H1 (cell line): Measurements from ENCODE around the gene ENDOD1. TPM values are rescaled to one million over a fixed set of nuclear protein-coding genes. Genes with fewer than 3 reads are reported as not detected.

ENCODE experiments used
- ATF3 ChIP-seq: IDR thresholded peaks from 2 replicates; pipeline ENCODE4 v1.6.1; 2011; ENCODE audit warnings: low read depth, mild to moderate bottlenecking, low read length; ENCODE audit not compliant: insufficient read depth
- CTCF ChIP-seq, 3 experiments: IDR thresholded peaks; 1 replicate in 2 of 3; 2 replicates in 1 of 3; pipeline versions ENCODE4 v1.5.1 to v1.6.1; 2011; ENCODE audit warnings: low read length in 3 of 3, mild to moderate bottlenecking in 3 of 3, inconsistent platforms in 2 of 3, low read depth in 1 of 3, moderate library complexity in 1 of 3; ENCODE audit not compliant: insufficient read depth in 1 of 3; ENCODE audit errors: control extremely low read depth in 1 of 3
- KDM4A ChIP-seq: IDR thresholded peaks from one replicate; pipeline ENCODE4 v1.7.1; 2012; ENCODE audit warnings: low read depth, mild to moderate bottlenecking, moderate library complexity, low read length, inconsistent platforms; ENCODE audit not compliant: severe bottlenecking
- RBBP5 ChIP-seq: IDR thresholded peaks from 2 replicates; pipeline ENCODE4 v1.7.1; 2012; ENCODE audit warnings: low read depth, mild to moderate bottlenecking, inconsistent platforms, low read length, moderate library complexity, borderline replicate concordance
- RFX5 ChIP-seq: IDR thresholded peaks from 2 replicates; pipeline ENCODE4 v1.6.1; 2011; ENCODE audit warnings: low read depth, low read length, improper control_type of control experiment, borderline replicate concordance
- SIN3A ChIP-seq, 2 experiments: IDR thresholded peaks in 1 of 2; conservative IDR thresholded peaks in 1 of 2; 2 replicates each; pipeline ENCODE4 v1.6.1; 2011 to 2012; ENCODE audit warnings: low read length in 2 of 2, improper control_type of control experiment in 1 of 2, low read depth in 1 of 2, mild to moderate bottlenecking in 1 of 2
- SIX5 ChIP-seq: IDR thresholded peaks from 2 replicates; pipeline ENCODE4 v1.6.1; 2011; ENCODE audit warnings: mild to moderate bottlenecking, low read depth, low read length
- TBP ChIP-seq: IDR thresholded peaks from 2 replicates; pipeline ENCODE4 v1.6.1; 2011; ENCODE audit warnings: low read depth, low read length, improper control_type of control experiment
- polyA plus RNA-seq, 7 experiments: library from polyadenylated mRNA; depleted of rRNA in 3 of 7; stranded (reverse) in 5 of 7; unstranded in 2 of 7; fragments of >200 nt in 5 of 7; fragments of 200-250 nt in 2 of 7; gene quantifications; 1 replicate in 5 of 7; 2 replicates in 1 of 7; 4 replicates in 1 of 7; pipeline versions ENCODE4 v1.2.1 to v1.2.3, GENCODE V29; 2011 to 2013; ENCODE audit warnings: missing spikeins in 2 of 7, mixed read lengths in 2 of 7
- total RNA-seq: library from RNA; stranded (reverse); fragmentation: NEBNext Ultra II Directional; extraction: Animal tissue kit (Norgen Biotek cat#: 25700); gene quantifications from 2 replicates; pipeline ENCODE4 v1.2.1, GENCODE V29; 2021

The ENDOD1 gene
- total and polyA plus RNA-seq, 2 of the 8 experiments (the other 6 are each of a cell fraction or from before 2014, with no cell fraction given) = 1.2 to 2.5 TPM

GRCh38 chr11:95089620-95090542, at the start of gene ENDOD1 (continued):
- TF ChIP-seq CTCF (IDR thresholded peaks at IDR 0.05; ENCODE audit: control extremely low read depth in 1 of 3, insufficient read depth in 1 of 3, low read depth in 1 of 3, low read length in 3 of 3) (no peak), RFX5 (no peak), TBP (peak; percentile 60; the same call in 1 of the 2 replicates), SIN3A (conservative IDR thresholded peaks at IDR 0.05 in 1 of 2, IDR thresholded peaks at IDR 0.05 in 1 of 2; ENCODE audit: low read depth in 1 of 2, low read length in 2 of 2) (peak; percentile 29 to 34; a peak in 1 of 4 replicates), SIX5 (no peak), RBBP5 (peak; percentile 89), KDM4A (peak; percentile 99), ATF3 (no peak)
